ENCODE results near the gene HLA-DMA. TPM values are rescaled to one million over a fixed set of nuclear protein-coding genes. Genes with fewer than 3 reads are reported as not detected.

HLA-DMA gene
- total and polyA plus RNA-seq, 2 of the 13 experiments (the other 11 are each of a cell fraction or from before 2014, with no cell fraction given) = 0.70 to 0.71 TPM

- TF ChIP-seq, protein P1, sequence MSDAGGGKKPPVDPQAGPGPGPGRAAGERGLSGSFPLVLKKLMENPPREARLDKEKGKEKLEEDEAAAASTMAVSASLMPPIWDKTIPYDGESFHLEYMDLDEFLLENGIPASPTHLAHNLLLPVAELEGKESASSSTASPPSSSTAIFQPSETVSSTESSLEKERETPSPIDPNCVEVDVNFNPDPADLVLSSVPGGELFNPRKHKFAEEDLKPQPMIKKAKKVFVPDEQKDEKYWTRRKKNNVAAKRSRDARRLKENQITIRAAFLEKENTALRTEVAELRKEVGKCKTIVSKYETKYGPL (CRISPR knock-in tag; IDR thresholded peaks at IDR 0.05) = no peak
- TF ChIP-seq RNF2 (conservative IDR thresholded peaks at IDR 0.05; ENCODE audit: low read depth) (no peak), ZFAT (CRISPR knock-in tag; conservative IDR thresholded peaks at IDR 0.05) (no peak), HDAC1 (CRISPR knock-in tag; IDR thresholded peaks at IDR 0.05) (peak; percentile 43; the same call in 1 of the 2 replicates), GATAD1 (CRISPR knock-in tag; IDR thresholded peaks at IDR 0.05) (0 out of 2 replicates have a peak, but pooled peaks have one; percentile 24), ZNF124 (CRISPR knock-in tag; IDR thresholded peaks at IDR 0.05) (peak; percentile 71; the same call in 1 of the 2 replicates), SNAPC2 (CRISPR knock-in tag; IDR thresholded peaks at IDR 0.05) (0 out of 2 replicates have a peak, but pooled peaks have one; percentile 39), YEATS2 (CRISPR knock-in tag; IDR thresholded peaks at IDR 0.05; ENCODE audit: borderline replicate concordance) (peak; percentile 39; the same call in 1 of the 2 replicates), RAD21 (CRISPR knock-in tag; IDR thresholded peaks at IDR 0.05) (peak; percentile 62), SALL1 (CRISPR knock-in tag; IDR thresholded peaks at IDR 0.05) (peak; percentile 26; the same call in 1 of the 2 replicates), SAP130 (CRISPR knock-in tag; IDR thresholded peaks at IDR 0.05; ENCODE audit: low read depth) (peak; percentile 48; the same call in 1 of the 2 replicates), LBX2 (CRISPR knock-in tag; IDR thresholded peaks at IDR 0.05; ENCODE audit: borderline replicate concordance) (no peak)
- TF ChIP-seq, protein P2, sequence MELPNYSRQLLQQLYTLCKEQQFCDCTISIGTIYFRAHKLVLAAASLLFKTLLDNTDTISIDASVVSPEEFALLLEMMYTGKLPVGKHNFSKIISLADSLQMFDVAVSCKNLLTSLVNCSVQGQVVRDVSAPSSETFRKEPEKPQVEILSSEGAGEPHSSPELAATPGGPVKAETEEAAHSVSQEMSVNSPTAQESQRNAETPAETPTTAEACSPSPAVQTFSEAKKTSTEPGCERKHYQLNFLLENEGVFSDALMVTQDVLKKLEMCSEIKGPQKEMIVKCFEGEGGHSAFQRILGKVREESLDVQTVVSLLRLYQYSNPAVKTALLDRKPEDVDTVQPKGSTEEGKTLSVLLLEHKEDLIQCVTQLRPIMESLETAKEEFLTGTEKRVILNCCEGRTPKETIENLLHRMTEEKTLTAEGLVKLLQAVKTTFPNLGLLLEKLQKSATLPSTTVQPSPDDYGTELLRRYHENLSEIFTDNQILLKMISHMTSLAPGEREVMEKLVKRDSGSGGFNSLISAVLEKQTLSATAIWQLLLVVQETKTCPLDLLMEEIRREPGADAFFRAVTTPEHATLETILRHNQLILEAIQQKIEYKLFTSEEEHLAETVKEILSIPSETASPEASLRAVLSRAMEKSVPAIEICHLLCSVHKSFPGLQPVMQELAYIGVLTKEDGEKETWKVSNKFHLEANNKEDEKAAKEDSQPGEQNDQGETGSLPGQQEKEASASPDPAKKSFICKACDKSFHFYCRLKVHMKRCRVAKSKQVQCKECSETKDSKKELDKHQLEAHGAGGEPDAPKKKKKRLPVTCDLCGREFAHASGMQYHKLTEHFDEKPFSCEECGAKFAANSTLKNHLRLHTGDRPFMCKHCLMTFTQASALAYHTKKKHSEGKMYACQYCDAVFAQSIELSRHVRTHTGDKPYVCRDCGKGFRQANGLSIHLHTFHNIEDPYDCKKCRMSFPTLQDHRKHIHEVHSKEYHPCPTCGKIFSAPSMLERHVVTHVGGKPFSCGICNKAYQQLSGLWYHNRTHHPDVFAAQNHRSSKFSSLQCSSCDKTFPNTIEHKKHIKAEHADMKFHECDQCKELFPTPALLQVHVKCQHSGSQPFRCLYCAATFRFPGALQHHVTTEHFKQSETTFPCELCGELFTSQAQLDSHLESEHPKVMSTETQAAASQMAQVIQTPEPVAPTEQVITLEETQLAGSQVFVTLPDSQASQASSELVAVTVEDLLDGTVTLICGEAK (IDR thresholded peaks at IDR 0.05) = no peak
- TF ChIP-seq, protein P2 (CRISPR knock-in tag; IDR thresholded peaks at IDR 0.05) = no peak
- TF ChIP-seq, protein P3, sequence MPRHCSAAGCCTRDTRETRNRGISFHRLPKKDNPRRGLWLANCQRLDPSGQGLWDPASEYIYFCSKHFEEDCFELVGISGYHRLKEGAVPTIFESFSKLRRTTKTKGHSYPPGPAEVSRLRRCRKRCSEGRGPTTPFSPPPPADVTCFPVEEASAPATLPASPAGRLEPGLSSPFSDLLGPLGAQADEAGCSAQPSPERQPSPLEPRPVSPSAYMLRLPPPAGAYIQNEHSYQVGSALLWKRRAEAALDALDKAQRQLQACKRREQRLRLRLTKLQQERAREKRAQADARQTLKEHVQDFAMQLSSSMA (CRISPR knock-in tag; IDR thresholded peaks at IDR 0.05) = 0 out of 2 replicates have a peak, but pooled peaks have one; percentile 50
- TF ChIP-seq, protein P4, sequence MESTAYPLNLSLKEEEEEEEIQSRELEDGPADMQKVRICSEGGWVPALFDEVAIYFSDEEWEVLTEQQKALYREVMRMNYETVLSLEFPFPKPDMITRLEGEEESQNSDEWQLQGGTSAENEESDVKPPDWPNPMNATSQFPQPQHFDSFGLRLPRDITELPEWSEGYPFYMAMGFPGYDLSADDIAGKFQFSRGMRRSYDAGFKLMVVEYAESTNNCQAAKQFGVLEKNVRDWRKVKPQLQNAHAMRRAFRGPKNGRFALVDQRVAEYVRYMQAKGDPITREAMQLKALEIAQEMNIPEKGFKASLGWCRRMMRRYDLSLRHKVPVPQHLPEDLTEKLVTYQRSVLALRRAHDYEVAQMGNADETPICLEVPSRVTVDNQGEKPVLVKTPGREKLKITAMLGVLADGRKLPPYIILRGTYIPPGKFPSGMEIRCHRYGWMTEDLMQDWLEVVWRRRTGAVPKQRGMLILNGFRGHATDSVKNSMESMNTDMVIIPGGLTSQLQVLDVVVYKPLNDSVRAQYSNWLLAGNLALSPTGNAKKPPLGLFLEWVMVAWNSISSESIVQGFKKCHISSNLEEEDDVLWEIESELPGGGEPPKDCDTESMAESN (CRISPR knock-in tag; conservative IDR thresholded peaks at IDR 0.05) = peak; percentile 63; the same call in 1 of the 2 replicates
Measured at GRCh38 chr6:32952817-32953739, at the start of gene HLA-DMA (continued).
